Omental fat pad (tissue), 4 donors: ENCODE results near the gene TAF10. TPM values are rescaled to one million over a fixed set of nuclear protein-coding genes. Genes with fewer than 3 reads are reported as not detected.
A peak's percentile ranks its signal among the peaks of the same experiment; 100 is the strongest.

Experiments used
- ATAC-seq: fragments of 150-250 bp; one replicate; pipeline ENCODE4 v1.9.1; 2016; ENCODE audit warnings: mild to moderate bottlenecking, moderate library complexity; ENCODE audit not compliant: low FRiP score
- DNase-seq: peaks from one replicate; pipeline ENCODE4 v3.0.0-alpha.2; 2019; ENCODE audit warnings: low spot score
- CTCF ChIP-seq, 3 donors: fragments of 450-650 bp; IDR thresholded peaks; one replicate each; pipeline ENCODE4 v1.5.1; 2016 to 2017; ENCODE audit warnings: antibody characterized with exemption in 3 of 3, mild to moderate bottlenecking in 3 of 3, moderate library complexity in 2 of 3
- total RNA-seq, 4 donors: library from RNA; depleted of rRNA; stranded (reverse); fragments of >200 nt; gene quantifications; one replicate each; pipeline ENCODE4 v1.1.0, GENCODE V29; 2016

Gene TAF10
- total RNA-seq, 4 donors from 2014 or later = 31.9 to 52.6 (median 37.1) TPM

- ATAC-seq (no peak), DNase-seq (no peak)
- no peak for TF ChIP-seq CTCF (IDR thresholded peaks at IDR 0.05)
Observed at GRCh38 chr11:6650980-6651379, 39.0 kb upstream of the TAF10 start.

DNA sequence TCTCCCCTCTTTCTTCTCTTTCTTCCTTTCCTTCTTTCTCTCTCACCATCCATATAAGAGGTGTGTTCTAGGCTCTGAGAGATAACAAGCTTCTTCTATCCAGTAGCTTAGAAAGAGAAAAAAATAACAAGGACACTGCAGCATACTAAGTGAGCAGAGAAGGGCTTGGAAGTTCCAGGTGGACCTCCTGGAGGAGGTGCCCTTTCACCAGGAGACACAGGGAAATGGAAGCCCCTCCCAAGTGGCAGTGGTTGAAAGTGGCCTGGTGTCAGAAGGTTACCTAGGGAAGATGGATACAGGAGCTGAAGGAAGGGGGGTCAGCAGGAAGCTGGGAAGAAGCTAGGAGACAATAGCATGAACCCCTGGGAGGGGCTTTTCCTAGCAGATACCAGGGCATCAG, 38.1 kb upstream of the TAF10 start:
- no peak for TF ChIP-seq CTCF (IDR thresholded peaks at IDR 0.05)
- no peak for ATAC-seq
- DNase-seq = no peak

GRCh38 chr11:6648501-6648900, 36.5 kb upstream of the TAF10 start:
- TF ChIP-seq CTCF (IDR thresholded peaks at IDR 0.05) = no peak
- ATAC-seq (no peak), DNase-seq (no peak)

- ATAC-seq (no peak), DNase-seq (no peak)
- no peak for TF ChIP-seq CTCF (IDR thresholded peaks at IDR 0.05)
Observed at GRCh38 chr11:6647836-6648235, 35.8 kb upstream of the TAF10 start.

- DNase-seq (no peak), ATAC-seq (no peak)
- TF ChIP-seq CTCF (IDR thresholded peaks at IDR 0.05) = no peak
Observed at GRCh38 chr11:6646918-6647679, 35.1 kb upstream of the TAF10 start.

DNA sequence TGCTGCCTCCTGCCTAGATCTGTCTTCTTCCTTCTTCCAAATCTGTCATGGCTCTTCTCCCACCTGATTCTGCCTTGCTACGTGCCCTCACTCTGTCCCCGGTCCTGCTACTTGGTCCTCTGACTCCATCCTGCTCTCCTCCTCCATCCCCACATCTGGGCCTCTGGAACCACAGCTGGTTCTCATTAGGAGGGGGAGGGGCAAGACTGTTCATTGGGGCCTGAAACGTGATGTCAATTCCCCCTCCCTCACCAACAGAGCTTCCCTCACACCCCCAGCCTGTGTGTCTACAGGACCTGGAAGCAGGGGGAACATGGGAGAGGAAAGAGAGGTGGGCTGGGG, 34.5 kb upstream of the TAF10 start:
- ATAC-seq (peak; percentile 4), DNase-seq (no peak)
- TF ChIP-seq CTCF (IDR thresholded peaks at IDR 0.05) = no peak

- ATAC-seq (peak; percentile 27), DNase-seq (no peak)
- no peak for TF ChIP-seq CTCF (IDR thresholded peaks at IDR 0.05)
Observed at GRCh38 chr11:6646071-6646470, 34.1 kb upstream of the TAF10 start.
